Smooth muscle cell (in vitro differentiated cells): Measurements from ENCODE around the gene SBF1. TPM values are rescaled to one million over a fixed set of nuclear protein-coding genes. Genes with fewer than 3 reads are reported as not detected.

Source experiments
- DNase-seq: peaks from one replicate; lab custom pipeline; 2025; ENCODE audit not compliant: unreplicated experiment; lab: John Stamatoyannopoulos, UW
- H2AFZ ChIP-seq: fragments of 200-600 bp; sonication (generic); 2 replicates; pipeline ENCODE4 v1.6.0; 2016; ENCODE audit warnings: antibody characterized with exemption, low read depth, mild to moderate bottlenecking
- H3F3A ChIP-seq: fragments of 200-600 bp; sonication (generic); 2 replicates; pipeline ENCODE4 v1.6.0; 2017; ENCODE audit warnings: antibody characterized with exemption, low read depth
- H3K27ac ChIP-seq: fragments of 200-600 bp; sonication (generic); 2 replicates; pipeline ENCODE4 v1.5.1; 2016; ENCODE audit warnings: low read depth, mild to moderate bottlenecking
- H3K27me3 ChIP-seq: fragments of 200-600 bp; sonication (generic); 2 replicates; pipeline ENCODE4 v1.6.1; 2016; ENCODE audit warnings: low read depth, mild to moderate bottlenecking
- H3K36me3 ChIP-seq: fragments of 200-600 bp; sonication (generic); 2 replicates; pipeline ENCODE4 v1.5.1; 2016; ENCODE audit warnings: low read depth
- H3K4me1 ChIP-seq: fragments of 200-600 bp; sonication (generic); 2 replicates; pipeline ENCODE4 v1.5.1; 2016; ENCODE audit warnings: low read depth
- H3K4me2 ChIP-seq: fragments of 200-600 bp; sonication (generic); 2 replicates; pipeline ENCODE4 v1.6.0; 2016; ENCODE audit warnings: mild to moderate bottlenecking
- H3K4me3 ChIP-seq: fragments of 200-600 bp; sonication (generic); 2 replicates; pipeline ENCODE4 v1.5.1; 2016; ENCODE audit warnings: mild to moderate bottlenecking
- H3K79me2 ChIP-seq: fragments of 200-600 bp; sonication (generic); 2 replicates; pipeline ENCODE4 v1.6.0; 2016; ENCODE audit warnings: low read depth, mild to moderate bottlenecking
- H3K9ac ChIP-seq: fragments of 200-600 bp; sonication (generic); 2 replicates; pipeline ENCODE4 v1.6.0; 2016; ENCODE audit warnings: low read depth
- H3K9me3 ChIP-seq: fragments of 200-600 bp; sonication (generic); replicated peaks from 2 replicates; pipeline ENCODE4 v1.5.1; 2016; ENCODE audit warnings: low read depth
- H4K20me1 ChIP-seq: fragments of 200-600 bp; sonication (generic); 2 replicates; pipeline ENCODE4 v1.6.0; 2016; ENCODE audit warnings: low read depth
- CTCF ChIP-seq: fragments of 200-600 bp; sonication (generic); IDR thresholded peaks from 2 replicates; pipeline ENCODE4 v1.5.1; 2017; ENCODE audit warnings: borderline replicate concordance, mild to moderate bottlenecking, antibody characterized with exemption; ENCODE audit not compliant: insufficient read depth, poor library complexity, severe bottlenecking
- WGBS: methylation state at CpG from one replicate; pipeline ENCODE4 v1.1.7; 2016; ENCODE audit warnings: low lambda C conversion rate; 5-methylcytosine and 5-hydroxymethylcytosine counted together
- polyA plus RNA-seq: library from polyadenylated mRNA; unstranded; fragments of >200 nt; fragmentation: Nextera tagmentation; extraction: Ambion mirVana; gene quantifications from 2 replicates; pipeline ENCODE4 v1.2.1, GENCODE V29; 2016
- total RNA-seq: library from RNA; depleted of rRNA; stranded (reverse); fragments of >200 nt; gene quantifications from 2 replicates; pipeline ENCODE4 v1.2.3, GENCODE V29; 2014

SBF1 gene
- total and polyA plus RNA-seq, 2 experiments from 2014 or later = 37.3 to 53.6 TPM

GRCh38 chr22:50475652-50476002, 792 bp upstream of the SBF1 start:
- Histone ChIP-seq H3K27me3 (no peaks in the 10 kb centered on the region), H3K4me1 (peaks cover 12% of the 10 kb centered on the region), H3K9me3 (no peaks in the 10 kb centered on the region), H3K4me2 (peak overlapping the region; percentile 94), H3F3A (no peaks in the 10 kb centered on the region), H4K20me1 (peaks cover 39% of the 10 kb centered on the region), H3K9ac (peak overlapping the region; percentile 64), H2AFZ (no peak overlapping the region), H3K79me2 (peaks cover 40% of the 10 kb centered on the region), H3K27ac (no peak overlapping the region), H3K4me3 (peak overlapping the region; percentile 94), H3K36me3 (no peaks in the 10 kb centered on the region)
- no peak for DNase-seq
- WGBS = 95% methylated on average over 6 of the region's 6 CpGs
- no peak for TF ChIP-seq CTCF

- WGBS = 13% methylated on average over 33 of the region's 62 CpGs
- no peak for DNase-seq
- TF ChIP-seq CTCF = no peak
- peak overlapping the region; percentile 89 for H3K9ac ChIP-seq
- H3K27me3 ChIP-seq = no peaks in the 10 kb centered on the region
- H3F3A ChIP-seq = no peaks in the 10 kb centered on the region
- H3K4me3 ChIP-seq = peak overlapping the region; percentile 94
- peaks cover 18% of the 10 kb centered on the region for H3K4me1 ChIP-seq
- peaks cover 56% of the 10 kb centered on the region for H3K79me2 ChIP-seq
- peaks cover 55% of the 10 kb centered on the region for H4K20me1 ChIP-seq
- H3K27ac ChIP-seq = peak overlapping the region; percentile 68
- no peaks in the 10 kb centered on the region for H3K9me3 ChIP-seq
- H3K36me3 ChIP-seq = no peaks in the 10 kb centered on the region
- H2AFZ ChIP-seq = no peak overlapping the region
- H3K4me2 ChIP-seq = peak overlapping the region; percentile 94
Observed at GRCh38 chr22:50473855-50474671, 772 bp downstream of the SBF1 start.

GRCh38 chr22:50473088-50473487, 1.7 kb downstream of the SBF1 start:
- DNase-seq = no peak
- Histone ChIP-seq H3K4me1 (peaks cover 18% of the 10 kb centered on the region), H3K9me3 (no peaks in the 10 kb centered on the region), H3K79me2 (peaks cover 66% of the 10 kb centered on the region), H3K27ac (peak overlapping the region; percentile 68), H3K9ac (peak overlapping the region; percentile 35), H4K20me1 (peaks cover 64% of the 10 kb centered on the region), H3K36me3 (no peaks in the 10 kb centered on the region), H2AFZ (no peak overlapping the region), H3K4me2 (peak overlapping the region; percentile 94), H3F3A (no peaks in the 10 kb centered on the region), H3K4me3 (peak overlapping the region; percentile 94), H3K27me3 (no peaks in the 10 kb centered on the region)
- peak; percentile 25 for TF ChIP-seq CTCF
- 88% methylated on average over 6 of the region's 6 CpGs for WGBS

GRCh38 chr22:50471962-50472361, 2.9 kb downstream of the SBF1 start:
- peaks cover 69% of the 10 kb centered on the region for H3K79me2 ChIP-seq
- H4K20me1 ChIP-seq = peaks cover 76% of the 10 kb centered on the region
- no peak for TF ChIP-seq CTCF

More at GRCh38 chr22:50471962-50472361, 2.9 kb downstream of the SBF1 start:
- 82% methylated on average over 5 of the region's 5 CpGs for WGBS
- no peak overlapping the region for H2AFZ ChIP-seq
- no peak overlapping the region for H3K27ac ChIP-seq
- H3F3A ChIP-seq = no peaks in the 10 kb centered on the region
- no peaks in the 10 kb centered on the region for H3K27me3 ChIP-seq
- no peak for DNase-seq
- no peak overlapping the region for H3K9ac ChIP-seq
- peaks cover 18% of the 10 kb centered on the region for H3K4me1 ChIP-seq
- no peaks in the 10 kb centered on the region for H3K9me3 ChIP-seq
- no peaks in the 10 kb centered on the region for H3K36me3 ChIP-seq
- H3K4me3 ChIP-seq = no peak overlapping the region
- H3K4me2 ChIP-seq = no peak overlapping the region
